LNCaP clone FGC (cell line): Measurements from ENCODE around the gene NRARP.

Source experiments
- DNase-seq: peaks from one replicate; pipeline ENCODE4 v3.0.0-alpha.2; 2011; ENCODE audit warnings: low read depth
- H3K4me3 ChIP-seq: 2 replicates; pipeline ENCODE4 v1.5.1; 2011; ENCODE audit warnings: mild to moderate bottlenecking, low read depth, low read length, control low read depth
- CTCF ChIP-seq: IDR thresholded peaks from 2 replicates; pipeline ENCODE4 v1.5.1; 2012; ENCODE audit warnings: mild to moderate bottlenecking; ENCODE audit not compliant: control insufficient read depth, insufficient read depth; ENCODE audit errors: extremely low read depth

Gene NRARP

GRCh38 chr9:137311986-137312851 lies 10.1 kb upstream of the NRARP start:
- no peak for DNase-seq
- no peak for TF ChIP-seq CTCF

GRCh38 chr9:137311171-137311985 lies 9.3 kb upstream of the NRARP start:
- H3K4me3 ChIP-seq = no peak overlapping the region
- no peak for TF ChIP-seq CTCF
- DNase-seq = peak; percentile 73

More at GRCh38 chr9:137311986-137312851, 10.1 kb upstream of the NRARP start:
- no peak overlapping the region for H3K4me3 ChIP-seq

- no peak overlapping the region for H3K4me3 ChIP-seq
- no peak for DNase-seq
Observed at GRCh38 chr9:137310189-137311052, 8.3 kb upstream of the NRARP start.

GRCh38 chr9:137309368-137310188 lies 7.5 kb upstream of the NRARP start:
- no peak for DNase-seq
- H3K4me3 ChIP-seq = no peak overlapping the region
- TF ChIP-seq CTCF = no peak

More at GRCh38 chr9:137310189-137311052, 8.3 kb upstream of the NRARP start:
- no peak for TF ChIP-seq CTCF

GRCh38 chr9:137308057-137308619 lies 6.1 kb upstream of the NRARP start:
- H3K4me3 ChIP-seq = no peak overlapping the region
- no peak for TF ChIP-seq CTCF
- no peak for DNase-seq
